Psoas muscle (tissue), 8 donors: ENCODE data around the gene LEF1. TPM values are rescaled to one million over a fixed set of nuclear protein-coding genes. Genes with fewer than 3 reads are reported as not detected.

ENCODE experiments used
- ATAC-seq, 4 donors: fragments of 200-7000 bp; cut with Tn5 transposase; one replicate each; pipeline ENCODE4 v1.9.1; 2020; ENCODE audit warnings: moderate library complexity in 3 of 4, mild to moderate bottlenecking in 2 of 4
- DNase-seq, 2 donors: peaks; one replicate each; pipeline ENCODE4 v3.0.0-alpha.2; 2020
- H3K27ac ChIP-seq: fragments of 200-600 bp; one replicate; pipeline ENCODE4 v1.8.0; 2022
- H3K27me3 ChIP-seq, 3 donors: fragments of 200-600 bp in 1 of 3; one replicate each; pipeline versions ENCODE4 v1.6.1 to v1.8.0; 2013 to 2022; ENCODE audit warnings: low read length in 2 of 3, mild to moderate bottlenecking in 2 of 3, moderate library complexity in 1 of 3; ENCODE audit not compliant: insufficient read depth in 3 of 3
- H3K36me3 ChIP-seq, 2 donors: fragments of 200-600 bp in 1 of 2; one replicate each; pipeline versions ENCODE4 v1.6.1 to v1.8.0; 2013 to 2022; ENCODE audit warnings: low read depth in 1 of 2, mild to moderate bottlenecking in 1 of 2, moderate library complexity in 1 of 2; ENCODE audit not compliant: insufficient read depth in 1 of 2
- H3K4me1 ChIP-seq: fragments of 200-600 bp; one replicate; pipeline ENCODE4 v1.8.0; 2022
- H3K4me3 ChIP-seq: fragments of 200-600 bp; one replicate; pipeline ENCODE4 v1.8.0; 2022; ENCODE audit warnings: mild to moderate bottlenecking
- H3K9me3 ChIP-seq: fragments of 200-600 bp; one replicate; pipeline ENCODE4 v1.8.0; 2022
- CTCF ChIP-seq: fragments of 200-600 bp; IDR thresholded peaks from one replicate; pipeline ENCODE4 v1.8.0; 2022; ENCODE audit warnings: antibody characterized with exemption
- WGBS, 3 donors: extraction: QIAGEN DNeasy Blood & Tissue Kit; methylation state at CpG; one replicate each; pipeline versions ENCODE4 v1.1.6 to v1.1.7; 2013; 5-methylcytosine and 5-hydroxymethylcytosine counted together
- intact Hi-C, 2 donors: fragments of 100-400 bp; cut with DNase I; formaldehyde crosslinking; loops; one replicate each; pipeline versions ENCODE4 v1.11.0 to v1.14.2; 2022
- polyA plus RNA-seq, 3 donors: library from polyadenylated mRNA; stranded (reverse); fragments of 200-250 nt; gene quantifications; one replicate each; pipeline ENCODE4 v1.2.3, GENCODE V29; 2013
- total RNA-seq, 4 donors: library from RNA; stranded (reverse); fragmentation: NEBNext Ultra II Directional in 2 of 4; extraction: Animal tissue kit (Norgen Biotek cat#: 25700) in 2 of 4; gene quantifications; one replicate each; pipeline versions ENCODE4 v1.2.1 to v1.2.4, GENCODE V29; 2021 to 2023
- donor health status: healthy with polysubstance abuse.
- donor health status: DM: no; HTN: no; CAD: no; lungs with moderate emphysema.
- donor health status: Bipolar disorder and iron deficiency.
- donor health status: healthy.
- donor health status: DM: yes; HTN: yes; CAD: no.
- donor health status: DM: no; HTN: no; CAD: no.
- donor health status: DM: no; HTN: no; CAD: no.
- donor health status: DM: yes; HTN: yes; CAD: no.

LEF1 gene
- total and polyA plus RNA-seq, 7 donors: 0.10 to 0.44 (median 0.29) TPM

- Histone ChIP-seq H3K4me1 (peaks cover 67% of the 10 kb centered on the region), H3K27me3 (no peaks in the 10 kb centered on the region), H3K27ac (peak overlapping the region; percentile 90), H3K9me3 (no peaks in the 10 kb centered on the region), H3K36me3 (peaks cover 0 to 22% of the 10 kb centered on the region in 2 donors), H3K4me3 (no peak overlapping the region)
- ATAC-seq (peak; percentile 93 to 95 (median 94)), DNase-seq (no peak)
- 20 to 46% (median 37%) methylated on average over 2 of the region's 2 CpGs for WGBS, 3 donors
- TF ChIP-seq CTCF: no peak
- intact Hi-C loops: no loop called here
These were observed 160.0 kb downstream of the LEF1 start for GRCh38 chr4:108008721-108009120.

GRCh38 chr4:108007984-108008383 lies 160.7 kb downstream of the LEF1 start:
- WGBS, 3 donors: 67 to 80% (median 75%) methylated on average over 7 of the region's 7 CpGs
- TF ChIP-seq CTCF: no peak
- DNase-seq (no peak), ATAC-seq (peak in 1 of 4 donors; percentile 2)
- Histone ChIP-seq H3K27me3 (no peaks in the 10 kb centered on the region), H3K27ac (peak overlapping the region; percentile 90), H3K9me3 (no peaks in the 10 kb centered on the region), H3K4me3 (no peak overlapping the region), H3K36me3 (peaks cover 0 to 21% of the 10 kb centered on the region in 2 donors), H3K4me1 (peaks cover 70% of the 10 kb centered on the region)
- intact Hi-C loops: no loop called here

GRCh38 chr4:108006361-108006760 lies 162.4 kb downstream of the LEF1 start:
- Histone ChIP-seq H3K27me3 (no peaks in the 10 kb centered on the region), H3K4me1 (peaks cover 69% of the 10 kb centered on the region), H3K36me3 (peaks cover 0 to 15% of the 10 kb centered on the region in 2 donors), H3K27ac (peak overlapping the region; percentile 90), H3K4me3 (no peak overlapping the region), H3K9me3 (no peaks in the 10 kb centered on the region)
- no peak for TF ChIP-seq CTCF
- intact Hi-C loops: no loop called here
- DNase-seq: no peak
- peak in 2 of 4 donors; percentile 17 to 32 for ATAC-seq

GRCh38 chr4:108005807-108006206 lies 162.9 kb downstream of the LEF1 start:
- Histone ChIP-seq H3K4me1 (peaks cover 74% of the 10 kb centered on the region), H3K4me3 (no peak overlapping the region), H3K36me3 (peaks cover 0 to 9% of the 10 kb centered on the region in 2 donors), H3K9me3 (no peaks in the 10 kb centered on the region), H3K27me3 (no peaks in the 10 kb centered on the region), H3K27ac (peak overlapping the region; percentile 90)
- WGBS, 3 donors: 34 to 66% (median 35%) methylated on average over 1 of the region's 1 CpG
- ATAC-seq: peak in 2 of 4 donors; percentile 2 to 14
- intact Hi-C loops: no loop called here
- TF ChIP-seq CTCF: no peak
- no peak for DNase-seq

- Histone ChIP-seq H3K27ac (peak overlapping the region; percentile 90), H3K4me3 (no peak overlapping the region), H3K9me3 (no peaks in the 10 kb centered on the region), H3K36me3 (no peaks in the 10 kb centered on the region), H3K4me1 (peaks cover 76% of the 10 kb centered on the region), H3K27me3 (no peaks in the 10 kb centered on the region)
- WGBS, 3 donors: 71 to 87% (median 76%) methylated on average over 2 of the region's 2 CpGs
- no peak for TF ChIP-seq CTCF
- no peak for ATAC-seq
- DNase-seq: no peak
- intact Hi-C loops: no loop called here
These were observed 164.1 kb downstream of the LEF1 start for GRCh38 chr4:108004646-108005045.
